HG03469 (cell line): Measurements from ENCODE around the gene HACE1.
A peak's percentile ranks its signal among the peaks of the same experiment; 100 is the strongest.

ENCODE experiments used
- ATAC-seq: cut with Tn5 transposase; IDR thresholded peaks from one replicate; pipeline ENCODE4 v1.9.1; 2021; ENCODE audit warnings: mild to moderate bottlenecking, moderate library complexity, moderate number of reproducible peaks; ENCODE audit not compliant: unreplicated experiment

HACE1 gene

GRCh38 chr6:104692008-104692407 lies 167.7 kb downstream of the HACE1 start:
- ATAC-seq, result no peak

- no peak for ATAC-seq
These were observed 170.0 kb downstream of the HACE1 start for GRCh38 chr6:104689551-104690205.

GRCh38 chr6:104688283-104688969 lies 171.3 kb downstream of the HACE1 start:
- peak; percentile 53 for ATAC-seq

- ATAC-seq, result no peak
These were observed 173.1 kb downstream of the HACE1 start for GRCh38 chr6:104686550-104687175.

- no peak for ATAC-seq
These were observed 173.7 kb downstream of the HACE1 start for GRCh38 chr6:104685871-104686549.

- no peak for ATAC-seq
These were observed 174.8 kb downstream of the HACE1 start for GRCh38 chr6:104684911-104685415.

- no peak for ATAC-seq
These were observed 175.9 kb downstream of the HACE1 start for GRCh38 chr6:104683809-104684208.

GRCh38 chr6:104682722-104683643 lies 176.7 kb downstream of the HACE1 start:
- ATAC-seq, result no peak

GRCh38 chr6:104680539-104680938 lies 179.2 kb downstream of the HACE1 start:
- ATAC-seq, result no peak

GRCh38 chr6:104679971-104680370 lies 179.7 kb downstream of the HACE1 start:
- ATAC-seq, result no peak
